GM23338 (cell line): ENCODE results near the gene KIFC1.

ENCODE experiments used
- CTCF ChIP-seq, 2 experiments: fragments of 200-600 bp in 1 of 2; sonication (generic) in 1 of 2; conservative IDR thresholded peaks; 2 replicates each; pipeline versions ENCODE4 v1.5.1 to v1.6.1; 2016 to 2017; ENCODE audit warnings: antibody characterized with exemption in 2 of 2, low read depth in 2 of 2, mild to moderate bottlenecking in 2 of 2, moderate library complexity in 1 of 2
- EZH2 ChIP-seq: fragments of 200-600 bp; sonication (generic); IDR thresholded peaks from one replicate; pipeline ENCODE4 v1.8.0; 2017; ENCODE audit warnings: antibody characterized with exemption, mild to moderate bottlenecking, low read depth; ENCODE audit not compliant: unreplicated experiment
- EZH2phosphoT487 ChIP-seq: fragments of 200-600 bp; sonication (generic); IDR thresholded peaks from one replicate; pipeline ENCODE4 v1.8.1; 2018; ENCODE audit warnings: antibody characterized with exemption; ENCODE audit not compliant: unreplicated experiment
- JUNB ChIP-seq: IDR thresholded peaks from one replicate; pipeline ENCODE4 v1.6.1; 2016; ENCODE audit warnings: antibody characterized with exemption; ENCODE audit not compliant: unreplicated experiment
- NANOG ChIP-seq: IDR thresholded peaks from 2 replicates; pipeline ENCODE4 v1.6.1; 2016; ENCODE audit warnings: antibody characterized with exemption, borderline replicate concordance
- POLR2AphosphoS5 ChIP-seq: IDR thresholded peaks from 2 replicates; pipeline ENCODE4 v1.6.1; 2016; ENCODE audit warnings: antibody characterized with exemption, low read depth
- REST ChIP-seq: IDR thresholded peaks from one replicate; pipeline ENCODE4 v1.6.1; 2018; ENCODE audit warnings: antibody characterized with exemption; ENCODE audit not compliant: unreplicated experiment

DNA sequence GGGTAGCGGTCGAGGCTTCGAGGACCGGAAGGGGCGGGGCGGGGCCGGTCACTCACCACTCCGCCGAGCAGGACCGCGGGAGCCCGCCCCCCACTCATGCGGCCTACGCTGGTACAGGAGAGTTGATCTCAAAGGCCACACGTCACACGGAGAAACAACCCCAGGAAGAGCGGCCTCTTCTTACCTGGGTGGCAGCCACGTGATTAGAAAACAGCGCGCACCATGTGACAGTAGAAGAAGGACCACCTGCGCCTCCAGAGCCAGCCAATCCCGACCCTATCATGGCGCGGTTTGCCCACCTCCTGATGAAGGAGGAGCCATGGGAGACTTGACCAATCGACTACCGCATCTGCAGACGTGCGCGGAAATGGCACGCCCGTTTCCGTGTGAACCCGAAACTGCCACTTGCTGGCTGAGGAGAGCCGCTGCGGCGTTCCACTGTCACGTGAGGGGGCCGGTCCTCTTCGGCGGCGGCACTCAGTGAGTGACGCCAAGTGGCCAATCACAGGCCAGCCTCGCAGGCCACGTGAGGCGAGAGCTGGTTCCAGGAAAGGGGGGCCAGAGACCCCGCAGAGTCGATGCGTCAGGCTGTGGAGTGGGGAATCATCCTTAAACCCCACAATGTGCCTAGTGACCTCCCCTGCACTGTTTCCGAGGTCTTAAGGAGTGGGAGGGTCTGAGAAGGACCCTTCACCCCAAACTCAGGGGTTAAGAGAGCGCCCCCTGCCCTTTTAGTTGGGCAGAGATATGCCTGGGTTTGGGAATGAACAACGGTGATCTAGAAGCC is 26.5 kb downstream of the KIFC1 start, which contains the start of gene CUTA:
- TF ChIP-seq CTCF (conservative IDR thresholded peaks at IDR 0.05; ENCODE audit: low read depth in 2 of 2), result peak; percentile 53 to 66
- peak; percentile 85 for TF ChIP-seq POLR2AphosphoS5
- no peak for TF ChIP-seq EZH2
- no peak for TF ChIP-seq JUNB
- TF ChIP-seq REST, result no peak
- no peak for TF ChIP-seq EZH2phosphoT487
- TF ChIP-seq NANOG, result 0 out of 2 replicates have a peak, but pooled peaks have one; percentile 13
